Thyroid gland (tissue), 4 donors: Measurements from ENCODE around the gene ZKSCAN1.
A peak's percentile ranks its signal among the peaks of the same experiment; 100 is the strongest.

Experiments used
- CTCF ChIP-seq, 6 experiments: fragments of 200-600 bp in 3 of 6; fragments of 450-650 bp in 3 of 6; sonication (generic) in 3 of 6; IDR thresholded peaks; one replicate each; pipeline ENCODE4 v1.5.1; 2016 to 2019; ENCODE audit warnings: antibody characterized with exemption in 6 of 6, mild to moderate bottlenecking in 2 of 6, inconsistent platforms in 1 of 6, moderate library complexity in 1 of 6
- POLR2A ChIP-seq, 2 donors: fragments of 450-650 bp; IDR thresholded peaks; one replicate each; pipeline ENCODE4 v1.6.1; 2017; ENCODE audit warnings: antibody characterized with exemption in 2 of 2, mild to moderate bottlenecking in 2 of 2, moderate library complexity in 1 of 2

GRCh38 chr7:99997545-99998137 is 17.8 kb upstream of the ZKSCAN1 start:
- peak; percentile 1 to 26 for TF ChIP-seq POLR2A (IDR thresholded peaks at IDR 0.05)
- peak in 3 of 6 experiments; percentile 11 to 46 (median 26) for TF ChIP-seq CTCF (IDR thresholded peaks at IDR 0.05)
